GM03348 (cell line): ENCODE results near the gene SMIM5.

Experiments used
- DNase-seq: peaks from one replicate; pipeline ENCODE4 v3.0.0; 2012; ENCODE audit warnings: low spot score

The SMIM5 gene

GRCh38 chr17:75640556-75641119, 7.4 kb downstream of the SMIM5 start:
- DNase-seq, result no peak

- DNase-seq, result no peak
These were observed 8.1 kb downstream of the SMIM5 start for GRCh38 chr17:75641343-75641742.

GRCh38 chr17:75642182-75642783, 9.0 kb downstream of the SMIM5 start:
- no peak for DNase-seq

GRCh38 chr17:75642784-75643642, 9.8 kb downstream of the SMIM5 start:
- no peak for DNase-seq

GRCh38 chr17:75643643-75644017, 10.4 kb downstream of the SMIM5 start:
- DNase-seq, result no peak

- DNase-seq, result no peak
These were observed 12.3 kb downstream of the SMIM5 start for GRCh38 chr17:75645501-75645888.

- DNase-seq, result no peak
These were observed 12.8 kb downstream of the SMIM5 start for GRCh38 chr17:75645889-75646637.

GRCh38 chr17:75646638-75646992, 13.4 kb downstream of the SMIM5 start:
- no peak for DNase-seq

- no peak for DNase-seq
These were observed 13.8 kb downstream of the SMIM5 start for GRCh38 chr17:75647061-75647460.

GRCh38 chr17:75647921-75648320, 14.7 kb downstream of the SMIM5 start:
- no peak for DNase-seq

- no peak for DNase-seq
These were observed 16.5 kb downstream of the SMIM5 start for GRCh38 chr17:75649687-75650086.

- DNase-seq, result no peak
These were observed 17.6 kb downstream of the SMIM5 start for GRCh38 chr17:75650874-75651273.

GRCh38 chr17:75652341-75652740, 19.1 kb downstream of the SMIM5 start:
- DNase-seq, result no peak

- DNase-seq, result peak; percentile 68
These were observed 19.8 kb downstream of the SMIM5 start for GRCh38 chr17:75652934-75653549.

- DNase-seq, result no peak
These were observed 20.9 kb downstream of the SMIM5 start for GRCh38 chr17:75654176-75654575.

- DNase-seq, result no peak
These were observed 25.0 kb downstream of the SMIM5 start for GRCh38 chr17:75658237-75658636.

GRCh38 chr17:75661531-75661930, 28.3 kb downstream of the SMIM5 start:
- no peak for DNase-seq

GRCh38 chr17:75662511-75662910, 29.3 kb downstream of the SMIM5 start:
- no peak for DNase-seq

- DNase-seq, result no peak
These were observed 30.9 kb downstream of the SMIM5 start for GRCh38 chr17:75664099-75664549.

- no peak for DNase-seq
These were observed 32.7 kb downstream of the SMIM5 start for GRCh38 chr17:75665981-75666380.

- peak; percentile 97 for DNase-seq
These were observed 33.9 kb downstream of the SMIM5 start, which contains the start of the genes RECQL5 and SAP30BP for GRCh38 chr17:75666959-75667790. Gene RECQL5 (minus strand): TSS chr17:75667154. CDS start chr17:75666557, 597 bp downstream. Gene SAP30BP (plus strand): TSS chr17:75667338. CDS start chr17:75667373, 35 bp downstream.
